HepG2 (cell line): Measurements from ENCODE around the gene COG1. TPM values are rescaled to one million over a fixed set of nuclear protein-coding genes. Genes with fewer than 3 reads are reported as not detected.

ENCODE experiments used
- ATRX ChIP-seq: sonication (generic); formaldehyde crosslinking; IDR thresholded peaks from 2 replicates; pipeline ENCODE4 v1.4.0; 2020; ENCODE audit warnings: missing genetic modification reagents, borderline replicate concordance
- BCL3 ChIP-seq: sonication (generic); formaldehyde crosslinking; IDR thresholded peaks from 2 replicates; pipeline ENCODE4 v1.5.1; 2020; ENCODE audit warnings: mild to moderate bottlenecking, missing genetic modification reagents, moderate library complexity
- CBFB ChIP-seq: sonication (generic); formaldehyde crosslinking; IDR thresholded peaks from 2 replicates; pipeline ENCODE4 v1.4.0; 2020; ENCODE audit warnings: missing genetic modification reagents
- CENPBD1 ChIP-seq: sonication (generic); formaldehyde crosslinking; IDR thresholded peaks from 2 replicates; pipeline ENCODE4 v1.8.0; 2022; ENCODE audit warnings: missing genetic modification reagents, low read depth, mild to moderate bottlenecking, borderline replicate concordance
- CSRNP2 ChIP-seq: sonication (generic); formaldehyde crosslinking; conservative IDR thresholded peaks from 2 replicates; pipeline ENCODE4 v1.8.0; 2022; ENCODE audit warnings: low read depth, missing genetic modification reagents
- DBP ChIP-seq: sonication (generic); formaldehyde crosslinking; IDR thresholded peaks from 2 replicates; pipeline ENCODE4 v1.4.0; 2020; ENCODE audit warnings: missing genetic modification reagents; ENCODE audit errors: not compliant biosample characterization
- ELF1 ChIP-seq: sonication (generic); formaldehyde crosslinking; IDR thresholded peaks from 2 replicates; pipeline ENCODE4 v1.4.0; 2020; ENCODE audit warnings: missing genetic modification reagents
- FOXP4 ChIP-seq: sonication (generic); formaldehyde crosslinking; IDR thresholded peaks from 2 replicates; pipeline ENCODE4 v1.4.0; 2020; ENCODE audit warnings: missing genetic modification reagents
- HDAC2 ChIP-seq: sonication (generic); formaldehyde crosslinking; IDR thresholded peaks from 2 replicates; pipeline ENCODE4 v1.4.0; 2020; ENCODE audit warnings: missing genetic modification reagents
- IRX3 ChIP-seq: sonication (generic); formaldehyde crosslinking; IDR thresholded peaks from 2 replicates; pipeline ENCODE4 v1.8.1; 2023; ENCODE audit warnings: mild to moderate bottlenecking, low read depth, missing genetic modification reagents, borderline replicate concordance
- KDM1A ChIP-seq: IDR thresholded peaks from 2 replicates; pipeline ENCODE4 v1.6.1; 2016; ENCODE audit warnings: missing compliant biosample characterization
- MBNL3 ChIP-seq: fragments of 250-450 bp; sonication (Bioruptor Pico); conservative IDR thresholded peaks from 2 replicates; pipeline ENCODE4 v1.8.0; 2022; ENCODE audit warnings: mild to moderate bottlenecking, inconsistent platforms
- MTA1 ChIP-seq: sonication (generic); formaldehyde crosslinking; IDR thresholded peaks from 2 replicates; pipeline ENCODE4 v1.4.0; 2020; ENCODE audit warnings: missing genetic modification reagents, mild to moderate bottlenecking, borderline replicate concordance
- NFATC3 ChIP-seq: sonication (generic); formaldehyde crosslinking; IDR thresholded peaks from 2 replicates; pipeline ENCODE4 v1.5.1; 2020; ENCODE audit warnings: mild to moderate bottlenecking, missing genetic modification reagents
- NFE2 ChIP-seq: sonication (generic); formaldehyde crosslinking; IDR thresholded peaks from 2 replicates; pipeline ENCODE4 v1.4.0; 2020; ENCODE audit warnings: missing genetic modification reagents
- NR2C2 ChIP-seq: sonication (generic); formaldehyde crosslinking; IDR thresholded peaks from 2 replicates; pipeline ENCODE4 v1.4.0; 2020; ENCODE audit warnings: missing genetic modification reagents, mild to moderate bottlenecking, moderate library complexity, borderline replicate concordance
- POLR2AphosphoS5 ChIP-seq: IDR thresholded peaks from 2 replicates; pipeline ENCODE4 v1.6.1; 2012; ENCODE audit warnings: low read depth, low read length
- SATB2 ChIP-seq: sonication (generic); formaldehyde crosslinking; IDR thresholded peaks from 2 replicates; pipeline ENCODE4 v1.5.0; 2020; ENCODE audit warnings: missing genetic modification reagents
- SRY ChIP-seq: sonication (generic); formaldehyde crosslinking; IDR thresholded peaks from 2 replicates; pipeline ENCODE4 v1.8.0; 2022; ENCODE audit warnings: mild to moderate bottlenecking, missing genetic modification reagents
- STAT5B ChIP-seq: sonication (generic); formaldehyde crosslinking; IDR thresholded peaks from 2 replicates; pipeline ENCODE4 v1.4.0; 2020; ENCODE audit warnings: missing genetic modification reagents
- TAF15 ChIP-seq: fragments of 200-400 bp; formaldehyde crosslinking; IDR thresholded peaks from one replicate; pipeline ENCODE4 v1.6.1; 2018; ENCODE audit warnings: mild to moderate bottlenecking, low read depth, low read length; ENCODE audit not compliant: poor library complexity, severe bottlenecking
- ZMYM3 ChIP-seq: sonication (generic); formaldehyde crosslinking; IDR thresholded peaks from 2 replicates; pipeline ENCODE4 v1.5.1; 2020; ENCODE audit warnings: mild to moderate bottlenecking, missing genetic modification reagents
- ZNF224 ChIP-seq: sonication (generic); formaldehyde crosslinking; IDR thresholded peaks from 2 replicates; pipeline ENCODE4 v1.5.0; 2020; ENCODE audit warnings: mild to moderate bottlenecking, missing genetic modification reagents
- ZNF326 ChIP-seq: sonication (generic); formaldehyde crosslinking; IDR thresholded peaks from 2 replicates; pipeline ENCODE4 v1.4.0; 2020; ENCODE audit warnings: missing genetic modification reagents, borderline replicate concordance
- ZNF614 ChIP-seq: IDR thresholded peaks from 2 replicates; pipeline ENCODE4 v1.6.1; 2018; ENCODE audit warnings: missing biosample characterization, missing genetic modification reagents, inconsistent platforms, borderline replicate concordance
- ZNF761 ChIP-seq: sonication (generic); formaldehyde crosslinking; conservative IDR thresholded peaks from 2 replicates; pipeline ENCODE4 v1.4.0; 2020; ENCODE audit warnings: mild to moderate bottlenecking, missing genetic modification reagents
- polyA plus RNA-seq, 8 experiments: library from polyadenylated mRNA; depleted of rRNA in 3 of 8; stranded (reverse) in 7 of 8; unstranded in 1 of 8; fragments of >200 nt; fragmentation: Illumina TruSeq in 4 of 8; extraction: Trizol in 4 of 8; gene quantifications; 2 replicates each; pipeline versions ENCODE4 v1.2.1 to v1.2.3, GENCODE V29; 2011 to 2016; ENCODE audit warnings: low read depth in 4 of 8, missing spikeins in 1 of 8, mixed read lengths in 1 of 8; ENCODE audit not compliant: insufficient read depth in 1 of 8
- total RNA-seq, 5 experiments: library from RNA; depleted of rRNA; stranded (reverse); fragments of >200 nt; fragmentation: Illumina TruSeq; extraction: Trizol; gene quantifications; 2 replicates each; pipeline ENCODE4 v1.2.3, GENCODE V29; 2016; ENCODE audit warnings: low read depth in 1 of 5

The COG1 gene
- total and polyA plus RNA-seq, 2 of the 13 experiments (the other 11 are each of a cell fraction or from before 2014, with no cell fraction given), result 36.6 to 39.7 TPM

- TF ChIP-seq CSRNP2 (no peak), IRX3 (no peak), CENPBD1 (CRISPR knock-in tag) (no peak), ZNF761 (CRISPR knock-in tag) (no peak), POLR2AphosphoS5 (no peak), NFATC3 (CRISPR knock-in tag) (no peak), MBNL3 (CRISPR knock-in tag) (no peak), ZMYM3 (CRISPR knock-in tag) (peak; percentile 84), NFE2 (CRISPR knock-in tag) (no peak), ZNF326 (CRISPR knock-in tag) (no peak), HDAC2 (CRISPR knock-in tag) (peak; percentile 41; the same call in 1 of the 2 replicates), BCL3 (CRISPR knock-in tag) (no peak), FOXP4 (no peak), SATB2 (CRISPR knock-in tag) (no peak), MTA1 (CRISPR knock-in tag) (no peak), KDM1A (no peak), CBFB (CRISPR knock-in tag) (no peak), ZNF614 (CRISPR knock-in tag) (no peak), NR2C2 (CRISPR knock-in tag) (no peak), ATRX (CRISPR knock-in tag) (no peak), ZNF224 (no peak), TAF15 (no peak), ELF1 (CRISPR knock-in tag) (no peak), DBP (CRISPR knock-in tag) (no peak), SRY (CRISPR knock-in tag) (no peak), STAT5B (CRISPR knock-in tag) (no peak)
Measured at GRCh38 chr17:73151916-73152632, 40.8 kb upstream of the COG1 start (continued).
